ENCODE results near the gene CEP55. TPM values are rescaled to one million over a fixed set of nuclear protein-coding genes. Genes with fewer than 3 reads are reported as not detected.

CEP55 gene
- total RNA-seq, 2 donors from 2014 or later, result 0.24 to 1.8 TPM

- Histone ChIP-seq H3K9me3 (no peaks in the 10 kb centered on the region), H3K4me1 (no peaks in the 10 kb centered on the region), H3K4me3 (no peak overlapping the region), H3K27me3 (no peaks in the 10 kb centered on the region), H3K27ac (no peak overlapping the region), H3K36me3 (no peaks in the 10 kb centered on the region)
- no peak for TF ChIP-seq CTCF (IDR thresholded peaks at IDR 0.05)
- no peak for DNase-seq (ENCODE audit: low spot score)
Measured at GRCh38 chr10:93488956-93489528, 7.4 kb upstream of the CEP55 start.

GRCh38 chr10:93491602-93492121, 4.8 kb upstream of the CEP55 start:
- no peak for TF ChIP-seq CTCF (IDR thresholded peaks at IDR 0.05)
- Histone ChIP-seq H3K9me3 (no peaks in the 10 kb centered on the region), H3K36me3 (no peaks in the 10 kb centered on the region), H3K4me1 (peaks cover 0 to 7% of the 10 kb centered on the region in 2 donors), H3K27ac (no peak overlapping the region), H3K27me3 (no peaks in the 10 kb centered on the region), H3K4me3 (no peak overlapping the region)
- DNase-seq (ENCODE audit: low spot score), result no peak

GRCh38 chr10:93493162-93493561, 3.2 kb upstream of the CEP55 start:
- DNase-seq (ENCODE audit: low spot score), result no peak
- Histone ChIP-seq H3K9me3 (no peaks in the 10 kb centered on the region), H3K36me3 (no peaks in the 10 kb centered on the region), H3K27ac (no peak overlapping the region), H3K4me3 (no peak overlapping the region), H3K27me3 (no peaks in the 10 kb centered on the region), H3K4me1 (peaks cover 0 to 10% of the 10 kb centered on the region in 2 donors)
- no peak for TF ChIP-seq CTCF (IDR thresholded peaks at IDR 0.05)

- H3K27ac ChIP-seq, result no peak overlapping the region
- no peaks in the 10 kb centered on the region for H3K9me3 ChIP-seq
- peaks cover 0 to 10% of the 10 kb centered on the region in 2 donors for H3K4me1 ChIP-seq
- H3K27me3 ChIP-seq, result no peaks in the 10 kb centered on the region
- no peak for TF ChIP-seq CTCF (IDR thresholded peaks at IDR 0.05)
- no peaks in the 10 kb centered on the region for H3K36me3 ChIP-seq
- no peak for DNase-seq (ENCODE audit: low spot score)
- no peak overlapping the region for H3K4me3 ChIP-seq
Measured at GRCh38 chr10:93494494-93494893, 1.9 kb upstream of the CEP55 start.

- peaks cover 0 to 10% of the 10 kb centered on the region in 2 donors for H3K4me1 ChIP-seq
- no peaks in the 10 kb centered on the region for H3K36me3 ChIP-seq
- DNase-seq (ENCODE audit: low spot score), result no peak
- peak overlapping the region; percentile 31 to 72 for H3K27ac ChIP-seq
- H3K4me3 ChIP-seq, result peak overlapping the region; percentile 41 to 70
- no peaks in the 10 kb centered on the region for H3K27me3 ChIP-seq
- H3K9me3 ChIP-seq, result no peaks in the 10 kb centered on the region
- no peak for TF ChIP-seq CTCF (IDR thresholded peaks at IDR 0.05)
Measured at GRCh38 chr10:93495654-93496321, 624 bp upstream of the CEP55 start.
